ENCODE results near the gene SNX11.

DNA sequence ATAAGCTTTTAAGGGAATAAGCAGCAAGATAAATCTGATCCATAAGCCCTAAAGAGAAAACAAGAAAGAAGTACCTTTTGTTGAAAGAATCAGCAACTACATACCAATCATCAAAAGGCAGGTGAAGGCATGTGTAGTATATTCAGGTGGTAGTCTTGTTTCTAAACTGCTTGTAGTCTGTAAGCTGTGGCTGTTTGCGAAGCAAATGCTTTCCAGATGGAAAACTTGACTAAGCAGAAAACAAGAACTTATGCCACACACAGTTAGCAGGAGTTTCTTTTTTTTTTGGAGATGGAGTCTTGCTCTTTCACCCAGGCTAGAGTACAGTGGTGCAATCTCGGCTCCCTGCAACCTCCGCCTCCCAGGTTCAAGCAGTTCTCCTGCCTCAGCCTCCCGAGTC lies 12.0 kb upstream of the SNX11 start:
- TF ChIP-seq, protein P1, sequence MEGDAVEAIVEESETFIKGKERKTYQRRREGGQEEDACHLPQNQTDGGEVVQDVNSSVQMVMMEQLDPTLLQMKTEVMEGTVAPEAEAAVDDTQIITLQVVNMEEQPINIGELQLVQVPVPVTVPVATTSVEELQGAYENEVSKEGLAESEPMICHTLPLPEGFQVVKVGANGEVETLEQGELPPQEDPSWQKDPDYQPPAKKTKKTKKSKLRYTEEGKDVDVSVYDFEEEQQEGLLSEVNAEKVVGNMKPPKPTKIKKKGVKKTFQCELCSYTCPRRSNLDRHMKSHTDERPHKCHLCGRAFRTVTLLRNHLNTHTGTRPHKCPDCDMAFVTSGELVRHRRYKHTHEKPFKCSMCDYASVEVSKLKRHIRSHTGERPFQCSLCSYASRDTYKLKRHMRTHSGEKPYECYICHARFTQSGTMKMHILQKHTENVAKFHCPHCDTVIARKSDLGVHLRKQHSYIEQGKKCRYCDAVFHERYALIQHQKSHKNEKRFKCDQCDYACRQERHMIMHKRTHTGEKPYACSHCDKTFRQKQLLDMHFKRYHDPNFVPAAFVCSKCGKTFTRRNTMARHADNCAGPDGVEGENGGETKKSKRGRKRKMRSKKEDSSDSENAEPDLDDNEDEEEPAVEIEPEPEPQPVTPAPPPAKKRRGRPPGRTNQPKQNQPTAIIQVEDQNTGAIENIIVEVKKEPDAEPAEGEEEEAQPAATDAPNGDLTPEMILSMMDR (conservative IDR thresholded peaks at IDR 0.05 in 1 of 2, IDR thresholded peaks at IDR 0.05 in 1 of 2; ENCODE audit: low read depth in 1 of 2, low read length in 2 of 2) = no peak
- TF ChIP-seq EZH2 (IDR thresholded peaks at IDR 0.05; ENCODE audit: low read length, missing control alignments) = no peak
